HepG2 (cell line): ENCODE measurements around the gene TMCO6. TPM values are rescaled to one million over a fixed set of nuclear protein-coding genes. Genes with fewer than 3 reads are reported as not detected.

Experiments used
- AHR ChIP-seq: IDR thresholded peaks from 2 replicates; pipeline ENCODE4 v1.6.1; 2018; ENCODE audit warnings: missing genetic modification reagents, missing compliant biosample characterization
- ARNT2 ChIP-seq: sonication (generic); formaldehyde crosslinking; IDR thresholded peaks from 2 replicates; pipeline ENCODE4 v1.8.0; 2022; ENCODE audit warnings: mild to moderate bottlenecking, low read depth, missing genetic modification reagents, moderate library complexity
- ETV6 ChIP-seq: sonication (generic); formaldehyde crosslinking; conservative IDR thresholded peaks from 2 replicates; pipeline ENCODE4 v1.4.0; 2020; ENCODE audit warnings: missing genetic modification reagents
- MXI1 ChIP-seq: IDR thresholded peaks from 3 replicates; pipeline ENCODE4 v1.6.1; 2012; ENCODE audit warnings: low read depth, low read length, inconsistent platforms, borderline replicate concordance
- SOX6 ChIP-seq, 2 experiments: fragments of 450-650 bp in 1 of 2; sonication (generic) in 1 of 2; formaldehyde crosslinking in 1 of 2; IDR thresholded peaks; 2 replicates each; pipeline versions ENCODE4 v1.4.0 to v1.6.1; 2017 to 2020; ENCODE audit warnings: antibody characterized with exemption in 1 of 2, mild to moderate bottlenecking in 1 of 2, missing genetic modification reagents in 1 of 2
- ZNF451 ChIP-seq: sonication (generic); formaldehyde crosslinking; IDR thresholded peaks from 2 replicates; pipeline ENCODE4 v1.5.0; 2020; ENCODE audit warnings: mild to moderate bottlenecking, missing genetic modification reagents
- ZNF468 ChIP-seq: sonication (generic); formaldehyde crosslinking; IDR thresholded peaks from 2 replicates; pipeline ENCODE4 v1.8.0; 2022; ENCODE audit warnings: mild to moderate bottlenecking, moderate library complexity, missing genetic modification reagents
- ZNF530 ChIP-seq: sonication (generic); formaldehyde crosslinking; IDR thresholded peaks from 2 replicates; pipeline ENCODE4 v1.5.0; 2020; ENCODE audit warnings: low read depth, mild to moderate bottlenecking, missing genetic modification reagents
- polyA plus RNA-seq, 8 experiments: library from polyadenylated mRNA; depleted of rRNA in 3 of 8; stranded (reverse) in 7 of 8; unstranded in 1 of 8; fragments of >200 nt; fragmentation: Illumina TruSeq in 4 of 8; extraction: Trizol in 4 of 8; gene quantifications; 2 replicates each; pipeline versions ENCODE4 v1.2.1 to v1.2.3, GENCODE V29; 2011 to 2016; ENCODE audit warnings: low read depth in 4 of 8, missing spikeins in 1 of 8, mixed read lengths in 1 of 8; ENCODE audit not compliant: insufficient read depth in 1 of 8
- total RNA-seq, 5 experiments: library from RNA; depleted of rRNA; stranded (reverse); fragments of >200 nt; fragmentation: Illumina TruSeq; extraction: Trizol; gene quantifications; 2 replicates each; pipeline ENCODE4 v1.2.3, GENCODE V29; 2016; ENCODE audit warnings: low read depth in 1 of 5
- TF ChIP-seq, protein P1 (sequence below): sonication (generic); formaldehyde crosslinking; IDR thresholded peaks from 2 replicates; pipeline ENCODE4 v1.4.0; 2020; ENCODE audit warnings: mild to moderate bottlenecking, missing genetic modification reagents, borderline replicate concordance
- TF ChIP-seq, protein P2 (sequence below): sonication (generic); formaldehyde crosslinking; IDR thresholded peaks from 2 replicates; pipeline ENCODE4 v1.4.0; 2020; ENCODE audit warnings: missing genetic modification reagents, borderline replicate concordance
- TF ChIP-seq, protein P3 (sequence below): sonication (generic); formaldehyde crosslinking; IDR thresholded peaks from 2 replicates; pipeline ENCODE4 v1.5.1; 2020; ENCODE audit warnings: mild to moderate bottlenecking, moderate library complexity, missing genetic modification reagents
- TF ChIP-seq, protein P4 (sequence below): sonication (generic); formaldehyde crosslinking; IDR thresholded peaks from 2 replicates; pipeline ENCODE4 v1.5.0; 2020; ENCODE audit warnings: mild to moderate bottlenecking, missing genetic modification reagents

TMCO6 gene
- total and polyA plus RNA-seq, 2 of the 13 experiments (the other 11 are each of a cell fraction or from before 2014, with no cell fraction given) = 16.6 to 28.2 TPM

DNA sequence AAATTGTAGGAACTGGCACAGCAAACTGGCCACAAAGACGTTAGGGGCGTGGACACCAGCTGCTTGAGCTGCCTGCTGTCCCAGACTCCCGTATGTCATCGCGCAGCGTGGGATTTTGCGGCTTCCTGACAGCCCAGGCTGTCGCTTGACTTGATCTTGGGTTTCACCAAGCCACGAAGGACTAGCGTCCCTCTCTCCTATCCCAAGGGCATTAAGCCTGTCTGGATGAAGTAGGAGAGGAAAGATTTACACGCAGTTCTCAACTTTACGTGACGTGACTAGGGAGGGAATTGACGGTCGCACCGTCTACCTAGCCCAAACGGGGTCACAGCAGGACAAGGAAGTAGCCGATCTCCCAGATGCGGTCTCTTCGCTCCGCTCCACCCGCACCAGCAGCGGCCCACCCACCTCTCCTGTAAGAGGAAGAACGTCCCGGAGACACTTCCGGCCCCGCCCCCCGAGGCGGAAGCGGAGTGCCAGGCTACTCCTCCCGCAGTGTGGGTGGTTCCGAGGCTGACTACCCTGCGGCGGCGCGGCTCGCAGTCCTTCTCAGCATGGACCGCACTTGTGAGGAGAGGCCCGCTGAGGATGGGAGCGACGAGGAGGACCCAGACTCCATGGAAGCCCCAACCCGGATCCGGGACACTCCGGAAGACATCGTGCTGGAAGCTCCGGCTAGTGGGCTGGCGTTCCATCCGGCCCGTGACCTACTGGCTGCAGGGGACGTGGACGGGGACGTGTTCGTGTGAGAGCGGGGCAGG is 25.3 kb downstream of the TMCO6 start, which contains the start of gene WDR55 (continued):
- TF ChIP-seq, protein P1, sequence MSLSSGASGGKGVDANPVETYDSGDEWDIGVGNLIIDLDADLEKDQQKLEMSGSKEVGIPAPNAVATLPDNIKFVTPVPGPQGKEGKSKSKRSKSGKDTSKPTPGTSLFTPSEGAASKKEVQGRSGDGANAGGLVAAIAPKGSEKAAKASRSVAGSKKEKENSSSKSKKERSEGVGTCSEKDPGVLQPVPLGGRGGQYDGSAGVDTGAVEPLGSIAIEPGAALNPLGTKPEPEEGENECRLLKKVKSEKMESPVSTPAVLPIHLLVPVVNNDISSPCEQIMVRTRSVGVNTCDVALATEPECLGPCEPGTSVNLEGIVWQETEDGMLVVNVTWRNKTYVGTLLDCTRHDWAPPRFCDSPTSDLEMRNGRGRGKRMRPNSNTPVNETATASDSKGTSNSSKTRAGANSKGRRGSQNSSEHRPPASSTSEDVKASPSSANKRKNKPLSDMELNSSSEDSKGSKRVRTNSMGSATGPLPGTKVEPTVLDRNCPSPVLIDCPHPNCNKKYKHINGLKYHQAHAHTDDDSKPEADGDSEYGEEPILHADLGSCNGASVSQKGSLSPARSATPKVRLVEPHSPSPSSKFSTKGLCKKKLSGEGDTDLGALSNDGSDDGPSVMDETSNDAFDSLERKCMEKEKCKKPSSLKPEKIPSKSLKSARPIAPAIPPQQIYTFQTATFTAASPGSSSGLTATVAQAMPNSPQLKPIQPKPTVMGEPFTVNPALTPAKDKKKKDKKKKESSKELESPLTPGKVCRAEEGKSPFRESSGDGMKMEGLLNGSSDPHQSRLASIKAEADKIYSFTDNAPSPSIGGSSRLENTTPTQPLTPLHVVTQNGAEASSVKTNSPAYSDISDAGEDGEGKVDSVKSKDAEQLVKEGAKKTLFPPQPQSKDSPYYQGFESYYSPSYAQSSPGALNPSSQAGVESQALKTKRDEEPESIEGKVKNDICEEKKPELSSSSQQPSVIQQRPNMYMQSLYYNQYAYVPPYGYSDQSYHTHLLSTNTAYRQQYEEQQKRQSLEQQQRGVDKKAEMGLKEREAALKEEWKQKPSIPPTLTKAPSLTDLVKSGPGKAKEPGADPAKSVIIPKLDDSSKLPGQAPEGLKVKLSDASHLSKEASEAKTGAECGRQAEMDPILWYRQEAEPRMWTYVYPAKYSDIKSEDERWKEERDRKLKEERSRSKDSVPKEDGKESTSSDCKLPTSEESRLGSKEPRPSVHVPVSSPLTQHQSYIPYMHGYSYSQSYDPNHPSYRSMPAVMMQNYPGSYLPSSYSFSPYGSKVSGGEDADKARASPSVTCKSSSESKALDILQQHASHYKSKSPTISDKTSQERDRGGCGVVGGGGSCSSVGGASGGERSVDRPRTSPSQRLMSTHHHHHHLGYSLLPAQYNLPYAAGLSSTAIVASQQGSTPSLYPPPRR = no peak
- TF ChIP-seq, protein P2, sequence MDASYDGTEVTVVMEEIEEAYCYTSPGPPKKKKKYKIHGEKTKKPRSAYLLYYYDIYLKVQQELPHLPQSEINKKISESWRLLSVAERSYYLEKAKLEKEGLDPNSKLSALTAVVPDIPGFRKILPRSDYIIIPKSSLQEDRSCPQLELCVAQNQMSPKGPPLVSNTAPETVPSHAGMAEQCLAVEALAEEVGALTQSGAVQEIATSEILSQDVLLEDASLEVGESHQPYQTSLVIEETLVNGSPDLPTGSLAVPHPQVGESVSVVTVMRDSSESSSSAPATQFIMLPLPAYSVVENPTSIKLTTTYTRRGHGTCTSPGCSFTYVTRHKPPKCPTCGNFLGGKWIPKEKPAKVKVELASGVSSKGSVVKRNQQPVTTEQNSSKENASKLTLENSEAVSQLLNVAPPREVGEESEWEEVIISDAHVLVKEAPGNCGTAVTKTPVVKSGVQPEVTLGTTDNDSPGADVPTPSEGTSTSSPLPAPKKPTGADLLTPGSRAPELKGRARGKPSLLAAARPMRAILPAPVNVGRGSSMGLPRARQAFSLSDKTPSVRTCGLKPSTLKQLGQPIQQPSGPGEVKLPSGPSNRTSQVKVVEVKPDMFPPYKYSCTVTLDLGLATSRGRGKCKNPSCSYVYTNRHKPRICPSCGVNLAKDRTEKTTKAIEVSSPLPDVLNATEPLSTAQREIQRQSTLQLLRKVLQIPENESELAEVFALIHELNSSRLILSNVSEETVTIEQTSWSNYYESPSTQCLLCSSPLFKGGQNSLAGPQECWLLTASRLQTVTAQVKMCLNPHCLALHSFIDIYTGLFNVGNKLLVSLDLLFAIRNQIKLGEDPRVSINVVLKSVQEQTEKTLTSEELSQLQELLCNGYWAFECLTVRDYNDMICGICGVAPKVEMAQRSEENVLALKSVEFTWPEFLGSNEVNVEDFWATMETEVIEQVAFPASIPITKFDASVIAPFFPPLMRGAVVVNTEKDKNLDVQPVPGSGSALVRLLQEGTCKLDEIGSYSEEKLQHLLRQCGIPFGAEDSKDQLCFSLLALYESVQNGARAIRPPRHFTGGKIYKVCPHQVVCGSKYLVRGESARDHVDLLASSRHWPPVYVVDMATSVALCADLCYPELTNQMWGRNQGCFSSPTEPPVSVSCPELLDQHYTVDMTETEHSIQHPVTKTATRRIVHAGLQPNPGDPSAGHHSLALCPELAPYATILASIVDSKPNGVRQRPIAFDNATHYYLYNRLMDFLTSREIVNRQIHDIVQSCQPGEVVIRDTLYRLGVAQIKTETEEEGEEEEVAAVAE (CRISPR knock-in tag) = peak; percentile 74; the same call in 1 of the 2 replicates
- 0 out of 2 replicates have a peak, but pooled peaks have one; percentile 72 for TF ChIP-seq AHR
- TF ChIP-seq ZNF451 (CRISPR knock-in tag) = no peak
- TF ChIP-seq, protein P3, sequence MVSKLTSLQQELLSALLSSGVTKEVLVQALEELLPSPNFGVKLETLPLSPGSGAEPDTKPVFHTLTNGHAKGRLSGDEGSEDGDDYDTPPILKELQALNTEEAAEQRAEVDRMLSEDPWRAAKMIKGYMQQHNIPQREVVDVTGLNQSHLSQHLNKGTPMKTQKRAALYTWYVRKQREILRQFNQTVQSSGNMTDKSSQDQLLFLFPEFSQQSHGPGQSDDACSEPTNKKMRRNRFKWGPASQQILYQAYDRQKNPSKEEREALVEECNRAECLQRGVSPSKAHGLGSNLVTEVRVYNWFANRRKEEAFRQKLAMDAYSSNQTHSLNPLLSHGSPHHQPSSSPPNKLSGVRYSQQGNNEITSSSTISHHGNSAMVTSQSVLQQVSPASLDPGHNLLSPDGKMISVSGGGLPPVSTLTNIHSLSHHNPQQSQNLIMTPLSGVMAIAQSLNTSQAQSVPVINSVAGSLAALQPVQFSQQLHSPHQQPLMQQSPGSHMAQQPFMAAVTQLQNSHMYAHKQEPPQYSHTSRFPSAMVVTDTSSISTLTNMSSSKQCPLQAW (CRISPR knock-in tag) = peak; percentile 89; the same call in 1 of the 2 replicates
- TF ChIP-seq MXI1 = peak; percentile 85; the same call in 2 of the 3 replicates
- TF ChIP-seq ZNF530 (CRISPR knock-in tag) = no peak
- peak; percentile 93 for TF ChIP-seq ETV6 (CRISPR knock-in tag)
- TF ChIP-seq, protein P4, sequence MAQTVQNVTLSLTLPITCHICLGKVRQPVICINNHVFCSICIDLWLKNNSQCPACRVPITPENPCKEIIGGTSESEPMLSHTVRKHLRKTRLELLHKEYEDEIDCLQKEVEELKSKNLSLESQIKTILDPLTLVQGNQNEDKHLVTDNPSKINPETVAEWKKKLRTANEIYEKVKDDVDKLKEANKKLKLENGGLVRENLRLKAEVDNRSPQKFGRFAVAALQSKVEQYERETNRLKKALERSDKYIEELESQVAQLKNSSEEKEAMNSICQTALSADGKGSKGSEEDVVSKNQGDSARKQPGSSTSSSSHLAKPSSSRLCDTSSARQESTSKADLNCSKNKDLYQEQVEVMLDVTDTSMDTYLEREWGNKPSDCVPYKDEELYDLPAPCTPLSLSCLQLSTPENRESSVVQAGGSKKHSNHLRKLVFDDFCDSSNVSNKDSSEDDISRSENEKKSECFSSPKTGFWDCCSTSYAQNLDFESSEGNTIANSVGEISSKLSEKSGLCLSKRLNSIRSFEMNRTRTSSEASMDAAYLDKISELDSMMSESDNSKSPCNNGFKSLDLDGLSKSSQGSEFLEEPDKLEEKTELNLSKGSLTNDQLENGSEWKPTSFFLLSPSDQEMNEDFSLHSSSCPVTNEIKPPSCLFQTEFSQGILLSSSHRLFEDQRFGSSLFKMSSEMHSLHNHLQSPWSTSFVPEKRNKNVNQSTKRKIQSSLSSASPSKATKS (CRISPR knock-in tag) = no peak
- TF ChIP-seq ARNT2 (CRISPR knock-in tag) = peak; percentile 40; the same call in 1 of the 2 replicates
- TF ChIP-seq SOX6 (IDR thresholded peaks at IDR 0.05) = no peak
- TF ChIP-seq SOX6 (CRISPR knock-in tag; IDR thresholded peaks at IDR 0.05) = peak; percentile 60; the same call in 1 of the 2 replicates
- no peak for TF ChIP-seq ZNF468
